Coronary artery (tissue), 2 donors: Measurements from ENCODE around the gene TRRAP.

Experiments
- DNase-seq: peaks from one replicate; pipeline ENCODE4 v3.0.0-alpha.2; 2017; ENCODE audit warnings: low spot score
- H3K27ac ChIP-seq, 2 donors: fragments of 200-600 bp; sonication (generic); one replicate each; pipeline ENCODE4 v1.5.1; 2016 to 2019
- H3K4me3 ChIP-seq: fragments of 200-600 bp; sonication (generic); 2 replicates; pipeline ENCODE4 v1.5.1; 2016; ENCODE audit warnings: mild to moderate bottlenecking, moderate library complexity
- CTCF ChIP-seq: fragments of 200-600 bp; sonication (generic); IDR thresholded peaks from one replicate; pipeline ENCODE4 v1.5.1; 2019; ENCODE audit warnings: antibody characterized with exemption

Gene TRRAP

DNA sequence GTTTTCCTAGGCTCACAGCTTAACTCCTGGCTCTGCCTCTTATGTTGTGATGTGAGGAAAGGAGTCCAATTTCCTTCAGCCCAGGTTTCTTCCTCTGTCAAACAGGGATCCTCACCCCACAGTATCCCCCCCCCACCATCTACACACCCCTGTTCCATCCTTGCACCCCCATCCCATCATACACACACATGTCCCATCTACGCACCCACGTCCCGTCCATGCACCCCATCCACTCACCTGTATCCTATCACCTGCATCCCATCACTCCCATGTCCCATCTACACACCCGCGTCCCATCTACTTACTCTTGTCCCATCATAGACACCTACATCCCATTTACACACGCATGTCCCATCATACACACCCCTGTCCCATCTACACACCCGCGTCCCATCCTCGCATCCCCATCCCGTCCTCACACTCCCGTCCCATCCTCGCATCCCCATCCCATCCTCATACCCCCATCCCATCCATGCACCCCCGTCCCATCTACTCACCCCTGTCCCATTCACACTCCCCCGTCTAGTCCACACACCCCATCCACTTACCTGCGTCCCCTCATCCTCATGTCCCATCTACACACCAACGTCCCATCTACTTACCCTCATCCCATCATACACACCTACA lies 117.3 kb downstream of the TRRAP start:
- DNase-seq: peak; percentile 64
- no peak overlapping the region for H3K4me3 ChIP-seq
- no peak for TF ChIP-seq CTCF
- H3K27ac ChIP-seq: no peak overlapping the region

DNA sequence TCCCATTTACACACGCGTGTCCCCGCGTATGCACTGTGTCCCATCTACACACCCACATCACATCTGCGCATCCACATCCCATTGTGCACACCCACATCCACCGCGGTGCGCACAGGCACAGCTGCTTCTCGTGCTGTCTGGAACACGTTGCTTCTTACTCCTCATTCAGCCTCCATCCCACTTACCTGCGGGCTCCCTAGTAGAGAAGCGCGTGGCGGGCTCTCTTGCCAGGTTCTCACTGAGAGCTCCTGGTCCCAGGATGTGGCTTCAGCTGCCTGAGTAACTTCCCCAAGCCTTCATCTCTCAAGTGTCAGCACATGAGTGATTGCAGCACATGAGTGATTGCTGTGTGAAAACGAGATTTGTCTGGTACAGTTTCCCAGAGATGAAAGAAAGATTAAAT lies 117.8 kb downstream of the TRRAP start:
- TF ChIP-seq CTCF: no peak
- no peak for DNase-seq
- Histone ChIP-seq H3K27ac (no peak overlapping the region), H3K4me3 (no peak overlapping the region)

DNA sequence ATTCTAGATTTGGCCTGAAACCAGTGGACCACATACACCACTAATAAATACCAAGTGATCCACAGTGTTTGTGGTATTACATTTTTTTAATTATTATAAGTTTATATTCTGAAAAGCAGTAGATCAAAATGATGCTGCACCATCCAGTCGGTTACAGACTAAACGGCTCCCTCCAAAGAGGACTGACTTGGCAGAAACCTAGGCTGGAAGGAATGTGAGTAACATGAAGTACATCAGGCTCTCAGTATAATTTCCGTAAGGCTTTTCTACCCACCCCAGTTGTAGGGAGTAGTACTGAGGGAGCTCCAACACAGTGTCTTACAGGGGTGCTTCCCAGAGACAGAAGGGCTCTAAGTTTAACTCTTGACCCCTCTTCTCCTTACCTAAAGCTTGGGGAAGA lies 119.5 kb downstream of the TRRAP start:
- TF ChIP-seq CTCF: no peak
- no peak overlapping the region for H3K27ac ChIP-seq
- peak; percentile 28 for DNase-seq
- H3K4me3 ChIP-seq: no peak overlapping the region

DNA sequence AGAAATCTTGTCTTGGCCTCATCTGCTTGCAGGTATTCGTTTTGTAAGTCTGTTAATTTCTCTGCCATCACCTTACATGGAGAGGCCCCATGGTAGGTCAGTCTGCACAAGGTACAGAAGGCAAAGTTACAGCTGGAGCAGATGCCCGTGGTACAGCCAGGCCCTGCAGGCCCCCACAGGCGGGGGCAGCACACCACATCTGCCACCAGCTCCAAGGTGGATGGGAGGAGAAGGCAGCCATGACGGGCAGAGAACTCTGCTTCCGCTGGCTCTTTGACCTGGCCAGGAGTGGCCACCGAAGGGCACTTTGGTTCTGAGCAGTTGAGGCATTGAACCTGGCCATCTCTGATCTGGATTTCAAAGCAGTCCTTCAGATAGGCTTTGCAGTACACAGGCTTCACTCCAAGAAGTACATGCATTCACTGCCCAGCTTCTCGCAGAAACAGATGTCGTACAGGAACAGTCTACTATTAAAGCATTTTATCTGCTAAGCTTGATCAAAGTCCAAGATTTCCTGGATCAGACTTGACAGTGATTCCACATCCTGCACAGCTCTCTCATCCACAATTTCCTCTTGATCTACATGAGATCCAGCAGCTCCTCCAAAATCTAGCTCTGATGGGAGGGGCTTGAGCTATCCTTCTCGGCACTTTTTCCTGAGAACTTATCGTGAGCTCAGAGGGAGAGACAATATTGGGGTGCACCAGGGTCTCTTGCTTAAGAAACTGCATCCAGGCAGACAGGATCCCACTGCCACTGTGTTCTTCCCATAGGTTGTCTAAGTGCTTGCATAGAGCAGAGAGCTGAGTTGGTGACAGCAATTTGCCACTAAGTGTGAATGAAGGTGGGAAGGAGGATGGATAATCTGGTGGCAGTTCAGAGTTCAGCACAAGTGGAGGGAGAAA lies 120.7 kb downstream of the TRRAP start:
- no peak for TF ChIP-seq CTCF
- no peak for DNase-seq
- no peak overlapping the region for H3K27ac ChIP-seq
- H3K4me3 ChIP-seq: no peak overlapping the region

DNA sequence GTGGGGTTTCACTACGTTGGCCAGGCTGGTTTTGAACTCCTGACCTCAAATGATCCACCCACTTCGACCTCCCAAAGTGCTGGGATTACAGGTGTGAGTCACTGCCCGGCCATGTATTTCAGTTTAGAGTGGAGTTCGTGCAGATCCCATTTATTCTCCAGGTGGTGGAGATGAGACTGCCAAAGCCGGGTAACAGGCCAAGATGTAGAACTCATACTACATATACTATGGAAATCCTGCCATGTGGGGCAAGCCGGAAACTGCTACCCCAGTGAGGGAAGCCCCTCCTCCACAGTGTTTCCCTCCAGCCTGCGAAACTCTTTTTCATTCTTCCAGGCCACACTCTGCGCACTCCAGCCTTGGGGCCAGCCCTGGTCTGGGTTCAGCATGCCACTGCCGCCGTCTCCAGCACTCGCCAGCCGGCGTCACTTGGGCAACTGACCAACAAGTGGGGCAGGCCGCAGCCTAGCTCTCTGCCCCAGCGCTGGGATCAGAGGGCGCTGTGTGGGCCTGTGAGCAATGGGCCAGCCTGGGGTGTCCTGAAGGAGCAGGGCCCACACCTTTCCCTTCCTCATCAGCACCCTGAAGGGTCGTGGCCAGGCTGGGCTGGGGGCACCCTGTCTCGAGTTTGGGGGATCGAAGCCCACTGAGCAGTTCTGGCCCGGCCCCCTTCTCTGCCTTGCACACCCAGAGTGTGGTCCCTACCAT lies 122.0 kb downstream of the TRRAP start:
- H3K27ac ChIP-seq: no peak overlapping the region
- TF ChIP-seq CTCF: no peak
- H3K4me3 ChIP-seq: no peak overlapping the region
- no peak for DNase-seq

DNA sequence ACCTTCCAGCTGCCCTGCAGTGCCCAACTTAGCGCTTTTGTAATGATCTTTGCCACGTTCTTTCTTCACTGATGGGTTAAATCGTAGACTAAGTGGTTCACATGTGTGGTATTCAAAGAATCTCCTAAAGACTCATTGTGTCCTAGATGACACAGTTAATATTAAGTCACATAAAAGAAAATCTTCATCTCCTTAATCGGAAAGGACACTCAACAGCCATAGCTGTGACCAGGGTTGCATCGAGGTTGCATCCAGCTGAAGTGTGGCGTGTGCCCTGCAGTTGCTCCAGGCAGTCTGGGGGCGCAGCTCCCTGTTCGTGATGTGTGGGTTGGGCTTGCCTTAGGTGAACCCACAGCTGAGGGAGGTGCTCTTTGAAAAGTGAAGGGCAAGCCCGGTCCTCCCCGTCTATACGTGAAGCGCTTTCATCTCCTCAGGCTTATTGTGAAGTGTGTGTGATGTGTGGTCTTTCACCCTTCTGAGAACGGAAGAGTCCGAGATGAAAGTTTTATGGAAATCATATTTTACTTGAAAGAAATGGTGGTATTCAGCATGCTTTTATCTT lies 122.7 kb downstream of the TRRAP start:
- H3K27ac ChIP-seq: no peak overlapping the region
- DNase-seq: no peak
- no peak for TF ChIP-seq CTCF
- no peak overlapping the region for H3K4me3 ChIP-seq
